ENCODE data around the gene PDZRN3. TPM values are rescaled to one million over a fixed set of nuclear protein-coding genes. Genes with fewer than 3 reads are reported as not detected.

The PDZRN3 gene
- total RNA-seq, 2 donors from 2014 or later, result 6.1 to 10.4 TPM

- H3K9me3 Mint-ChIP-seq, result peaks cover 9% of the 10 kb centered on the region
- DNase-seq, result no peak
- peaks cover 24% of the 10 kb centered on the region for H3K36me3 ChIP-seq (ENCODE audit: control insufficient read depth, insufficient read depth, low read length)
- H3K9ac ChIP-seq (ENCODE audit: extremely low read depth, low read length, poor library complexity, severe bottlenecking), result no peak overlapping the region
- no peaks in the 10 kb centered on the region for H3K36me3 Mint-ChIP-seq (ENCODE audit: low read depth)
- no peaks in the 10 kb centered on the region for H3K27me3 ChIP-seq (ENCODE audit: control insufficient read depth, insufficient read depth, low read length, poor library complexity, severe bottlenecking)
- H3K27ac Mint-ChIP-seq, result no peak overlapping the region
- no peaks in the 10 kb centered on the region for H3K4me1 ChIP-seq (ENCODE audit: control insufficient read depth, insufficient read depth, low read length)
- H3K4me3 ChIP-seq (ENCODE audit: low read length), result no peak overlapping the region
- H3K27ac ChIP-seq (ENCODE audit: low read depth, low read length), result no peak overlapping the region
- no peaks in the 10 kb centered on the region for H3K4me1 Mint-ChIP-seq
- H3K27me3 Mint-ChIP-seq (ENCODE audit: insufficient read depth), result peaks cover 30% of the 10 kb centered on the region
- H3K9me3 ChIP-seq (ENCODE audit: control insufficient read depth, low read length), result peaks cover 7% of the 10 kb centered on the region
- no peak for TF ChIP-seq CTCF (conservative IDR thresholded peaks at IDR 0.05)
- H3K4me3 Mint-ChIP-seq, result no peak overlapping the region
- 88 to 100% methylated on average over 2 of the region's 2 CpGs for WGBS, 2 experiments (ENCODE audit: insufficient coverage in 1 of 2, insufficient read length in 1 of 2)
These were observed 101.1 kb downstream of the PDZRN3 start for GRCh38 chr3:73523661-73524060.

- H3K9ac ChIP-seq (ENCODE audit: extremely low read depth, low read length, poor library complexity, severe bottlenecking), result no peak overlapping the region
- H3K27ac ChIP-seq (ENCODE audit: low read depth, low read length), result no peak overlapping the region
- Mint-ChIP-seq H3K36me3 (ENCODE audit: low read depth) (no peaks in the 10 kb centered on the region), H3K27ac (no peak overlapping the region), H3K4me1 (no peaks in the 10 kb centered on the region), H3K4me3 (no peak overlapping the region), H3K27me3 (ENCODE audit: insufficient read depth) (peaks cover 35% of the 10 kb centered on the region), H3K9me3 (peaks cover 9% of the 10 kb centered on the region)
- H3K27me3 ChIP-seq (ENCODE audit: control insufficient read depth, insufficient read depth, low read length, poor library complexity, severe bottlenecking), result peaks cover 14% of the 10 kb centered on the region
- no peak overlapping the region for H3K4me3 ChIP-seq (ENCODE audit: low read length)
- H3K4me1 ChIP-seq (ENCODE audit: control insufficient read depth, insufficient read depth, low read length), result no peaks in the 10 kb centered on the region
- H3K36me3 ChIP-seq (ENCODE audit: control insufficient read depth, insufficient read depth, low read length), result peaks cover 30% of the 10 kb centered on the region
- peaks cover 7% of the 10 kb centered on the region for H3K9me3 ChIP-seq (ENCODE audit: control insufficient read depth, low read length)
- no peak for TF ChIP-seq CTCF (conservative IDR thresholded peaks at IDR 0.05)
- 78 to 93% methylated on average over 2 to 7 of the region's 7 CpGs for WGBS, 2 experiments (ENCODE audit: insufficient coverage in 1 of 2, insufficient read length in 1 of 2)
- DNase-seq, result no peak
These were observed 102.9 kb downstream of the PDZRN3 start for GRCh38 chr3:73521734-73522336.

- H3K36me3 ChIP-seq (ENCODE audit: control insufficient read depth, insufficient read depth, low read length), result peaks cover 30% of the 10 kb centered on the region
- Mint-ChIP-seq H3K4me3 (no peak overlapping the region), H3K27ac (no peak overlapping the region), H3K36me3 (ENCODE audit: low read depth) (no peaks in the 10 kb centered on the region), H3K27me3 (ENCODE audit: insufficient read depth) (peaks cover 42% of the 10 kb centered on the region), H3K4me1 (no peaks in the 10 kb centered on the region), H3K9me3 (peaks cover 9% of the 10 kb centered on the region)
- no peak for DNase-seq
- TF ChIP-seq CTCF (conservative IDR thresholded peaks at IDR 0.05), result no peak
- no peak overlapping the region for H3K9ac ChIP-seq (ENCODE audit: extremely low read depth, low read length, poor library complexity, severe bottlenecking)
- peaks cover 7% of the 10 kb centered on the region for H3K9me3 ChIP-seq (ENCODE audit: control insufficient read depth, low read length)
- no peak overlapping the region for H3K4me3 ChIP-seq (ENCODE audit: low read length)
- H3K27me3 ChIP-seq (ENCODE audit: control insufficient read depth, insufficient read depth, low read length, poor library complexity, severe bottlenecking), result peaks cover 22% of the 10 kb centered on the region
- 88 to 94% methylated on average over 13 of the region's 13 CpGs for WGBS, 2 experiments (ENCODE audit: insufficient coverage in 1 of 2, insufficient read length in 1 of 2)
- no peak overlapping the region for H3K27ac ChIP-seq (ENCODE audit: low read depth, low read length)
- no peaks in the 10 kb centered on the region for H3K4me1 ChIP-seq (ENCODE audit: control insufficient read depth, insufficient read depth, low read length)
These were observed 103.7 kb downstream of the PDZRN3 start for GRCh38 chr3:73520931-73521461.

All from endodermal cell (in vitro differentiated cells).